ENCODE results near the gene MEIOC.

MEIOC gene

GRCh38 chr17:44708401-44709263, 52.4 kb downstream of the MEIOC start, which contains the start of gene DBF4B:
TSS of gene DBF4B (plus strand) at chr17:44708665. CDS start at chr17:44708821, 156 bp downstream.
- DNase-seq (ENCODE audit: low spot score) = peak; percentile 89

- no peak for DNase-seq (ENCODE audit: low spot score)
Measured at GRCh38 chr17:44719444-44719843, 63.2 kb downstream of the MEIOC start.

- DNase-seq (ENCODE audit: low spot score) = no peak
Measured at GRCh38 chr17:44722254-44722653, 66.0 kb downstream of the MEIOC start.
